ENCODE measurements around the gene GLB1L. TPM values are rescaled to one million over a fixed set of nuclear protein-coding genes. Genes with fewer than 3 reads are reported as not detected.

Gene GLB1L
- total and polyA plus RNA-seq, 12 donors: 1.5 to 5.2 (median 2.4) TPM

DNA sequence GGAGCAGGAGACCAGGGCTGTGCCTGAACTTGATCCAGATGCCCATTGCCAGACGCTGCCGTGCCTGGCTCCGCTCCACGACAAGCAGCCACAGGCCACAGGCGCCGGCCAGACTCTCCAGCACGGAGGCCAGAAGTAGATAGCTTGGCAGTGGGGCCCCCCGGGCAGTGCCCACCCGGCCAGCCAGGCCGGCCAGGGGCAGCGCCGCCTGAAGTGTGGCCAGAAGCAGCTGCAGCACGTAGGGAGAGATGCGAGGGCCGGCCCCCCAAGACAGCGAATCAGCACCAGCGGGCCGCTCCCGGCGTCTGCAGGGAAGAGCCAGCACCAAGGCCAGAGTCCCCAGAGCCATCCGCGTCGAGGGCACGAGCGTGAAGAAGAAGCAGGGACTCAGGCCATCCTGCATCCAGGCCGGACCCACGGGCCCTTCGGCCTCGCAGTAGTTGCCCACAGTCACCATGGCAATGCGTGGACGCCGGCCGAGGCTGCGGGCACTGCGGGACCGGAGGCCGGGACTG, 27.0 kb downstream of the GLB1L start:
- DNase-seq: peak; percentile 56 to 66
- intact Hi-C loops (cut with DNase I): loop anchor here in 5 of 10 donors (1.0 to 5.0 kb wide), 5 partner anchors 12 to 63 kb away; partner anchors contain the start of genes CNPPD1 (in 3 of the 5), RETREG2 (in 2 of the 5), NHEJ1 (in 1 of the 5) and ZFAND2B (in 1 of the 5)

GRCh38 chr2:219216535-219216915, 28.7 kb downstream of the GLB1L start:
- no peaks in the 10 kb centered on the region for H3K27me3 ChIP-seq
- 89 to 96% methylated on average over 6 of the region's 6 CpGs for WGBS, 2 donors
- no peak for TF ChIP-seq CTCF (IDR thresholded peaks at IDR 0.05)
- intact Hi-C loops (cut with DNase I): loop anchor here in 3 of 10 donors (5.0 kb wide), 2 partner anchors 39 to 54 kb away; partner anchors contain the start of genes CNPPD1 (in 2 of the 3), RETREG2 (in 2 of the 3) and NHEJ1 (in 1 of the 3)
- H3K4me1 ChIP-seq: peaks cover 12 to 40% (median 34%) of the 10 kb centered on the region in 9 donors
- no peak for ATAC-seq
- no peak for DNase-seq
- no peaks in the 10 kb centered on the region for H3K9me3 ChIP-seq
- H3K4me3 ChIP-seq: no peak overlapping the region
- H3K36me3 ChIP-seq: peaks cover 0 to 68% (median 30%) of the 10 kb centered on the region in 9 donors
- H3K27ac ChIP-seq: peak overlapping the region in 1 of 10 donors; percentile 93

More for the DNA sequence above, 27.0 kb downstream of the GLB1L start:
- Histone ChIP-seq H3K27ac (peak overlapping the region; percentile 72 to 95 (median 90)), H3K27me3 (no peaks in the 10 kb centered on the region), H3K4me3 (peak overlapping the region; percentile 30 to 75 (median 64)), H3K4me1 (peaks cover 12 to 40% (median 34%) of the 10 kb centered on the region in 9 donors), H3K36me3 (peaks cover 0 to 72% (median 41%) of the 10 kb centered on the region in 9 donors), H3K9me3 (no peaks in the 10 kb centered on the region)
- TF ChIP-seq CTCF (IDR thresholded peaks at IDR 0.05): no peak
- WGBS, 2 donors: 0 to 1% methylated on average over 36 to 37 of the region's 37 CpGs
- peak; percentile 47 to 78 (median 59) for ATAC-seq

DNA sequence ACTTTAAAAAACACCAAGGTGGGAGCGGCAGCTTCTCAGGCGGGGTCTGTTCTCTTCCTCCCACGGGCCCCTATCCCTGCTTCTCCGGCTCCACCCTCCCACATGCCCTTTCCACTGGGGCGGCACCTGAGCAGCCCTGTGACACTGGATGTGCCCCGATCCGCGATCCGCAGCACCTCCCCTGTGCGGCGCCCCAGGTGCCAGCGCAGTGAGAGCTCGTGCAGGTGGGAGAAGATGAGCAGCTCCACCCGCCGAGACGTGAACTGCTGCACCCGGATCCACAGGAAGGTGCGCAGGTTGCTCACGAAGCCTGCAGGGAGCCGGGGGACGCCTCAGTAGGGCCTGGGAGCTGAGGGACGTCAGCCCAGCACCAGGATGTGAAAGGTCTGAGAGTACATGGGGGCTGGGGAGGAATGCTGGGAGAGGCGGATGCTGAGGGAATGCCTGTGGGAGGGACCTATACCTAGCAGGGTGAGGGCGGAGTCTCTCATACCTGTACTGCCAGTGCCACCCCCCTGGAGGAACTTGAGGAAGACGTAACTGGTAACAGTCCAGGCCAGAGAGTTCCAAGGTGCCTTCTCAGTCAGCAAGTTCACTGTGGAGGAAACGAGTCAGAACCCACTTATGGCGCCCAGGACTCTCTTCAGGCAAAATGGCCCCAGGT, 29.2 kb downstream of the GLB1L start:
- Histone ChIP-seq H3K27ac (peak overlapping the region in 1 of 10 donors; percentile 93), H3K27me3 (no peaks in the 10 kb centered on the region), H3K4me1 (peaks cover 12 to 40% (median 35%) of the 10 kb centered on the region in 9 donors), H3K36me3 (peaks cover 0 to 67% (median 25%) of the 10 kb centered on the region in 9 donors), H3K4me3 (no peak overlapping the region), H3K9me3 (no peaks in the 10 kb centered on the region)
- no peak for ATAC-seq
- 94 to 95% methylated on average over 27 of the region's 27 CpGs for WGBS, 2 donors
- no peak for DNase-seq
- intact Hi-C loops (cut with DNase I): loop anchor here in 3 of 10 donors (5.0 kb wide), 2 partner anchors 39 to 54 kb away; partner anchors contain the start of genes CNPPD1 (in 2 of the 3), RETREG2 (in 2 of the 3) and NHEJ1 (in 1 of the 3)
- no peak for TF ChIP-seq CTCF (IDR thresholded peaks at IDR 0.05)

DNA sequence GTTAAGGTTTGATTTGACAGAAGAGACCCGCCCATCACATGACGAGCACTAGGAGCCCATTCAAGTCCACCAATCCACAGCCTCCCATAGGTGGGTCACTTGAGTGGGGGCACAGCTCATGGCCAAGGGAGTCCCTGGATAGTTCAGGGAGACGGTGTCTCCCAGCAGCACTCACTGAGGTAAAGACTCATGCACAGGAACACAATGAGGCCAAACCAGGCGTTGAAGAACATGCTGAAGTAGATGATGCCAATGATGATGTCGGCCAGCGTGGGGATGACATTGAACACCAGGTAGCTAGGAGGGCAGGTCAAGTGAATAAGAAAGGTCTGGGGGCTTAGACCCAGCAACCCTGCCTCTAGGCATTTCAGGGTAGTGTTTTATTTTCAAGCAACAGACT, 30.5 kb downstream of the GLB1L start:
- WGBS, 2 donors: 91 to 93% methylated on average over 6 of the region's 6 CpGs
- Histone ChIP-seq H3K27me3 (no peaks in the 10 kb centered on the region), H3K27ac (no peak overlapping the region), H3K4me3 (no peak overlapping the region), H3K4me1 (peaks cover 12 to 40% (median 30%) of the 10 kb centered on the region in 9 donors), H3K36me3 (peaks cover 0 to 67% (median 13%) of the 10 kb centered on the region in 9 donors), H3K9me3 (no peaks in the 10 kb centered on the region)
- intact Hi-C loops (cut with DNase I): loop anchor here in 3 of 10 donors (5.0 kb wide), 2 partner anchors 37 to 52 kb away; partner anchors contain the start of genes CNPPD1 (in 2 of the 3), RETREG2 (in 2 of the 3) and NHEJ1 (in 1 of the 3)
- DNase-seq (no peak), ATAC-seq (no peak)
- no peak for TF ChIP-seq CTCF (IDR thresholded peaks at IDR 0.05)

All from heart right ventricle (tissue), 16 donors.